Endodermal cell (in vitro differentiated cells): ENCODE data around the gene EXPH5. TPM values are rescaled to one million over a fixed set of nuclear protein-coding genes. Genes with fewer than 3 reads are reported as not detected.

Experiments
- DNase-seq: peaks from one replicate; pipeline ENCODE4 v3.0.0-alpha.2; 2017
- H3K27ac ChIP-seq: 2 replicates; pipeline ENCODE4 v1.5.1; 2013; ENCODE audit warnings: mild to moderate bottlenecking, low read depth, low read length, moderate library complexity
- H3K27me3 ChIP-seq: 2 replicates; pipeline ENCODE4 v1.6.1; 2013; ENCODE audit warnings: mild to moderate bottlenecking, low read length, moderate library complexity; ENCODE audit not compliant: insufficient read depth, control insufficient read depth, poor library complexity, severe bottlenecking
- H3K36me3 ChIP-seq: 2 replicates; pipeline ENCODE4 v1.7.0; 2013; ENCODE audit warnings: mild to moderate bottlenecking, low read length, moderate library complexity; ENCODE audit not compliant: control insufficient read depth, insufficient read depth
- H3K4me1 ChIP-seq: one replicate; pipeline ENCODE4 v1.7.0; 2013; ENCODE audit warnings: low read length; ENCODE audit not compliant: control insufficient read depth, insufficient read depth
- H3K4me3 ChIP-seq: 2 replicates; pipeline ENCODE4 v1.5.1; 2013; ENCODE audit warnings: mild to moderate bottlenecking, low read length, moderate library complexity
- H3K9ac ChIP-seq: 2 replicates; pipeline ENCODE4 v1.6.1; 2013; ENCODE audit warnings: mild to moderate bottlenecking, low read length, moderate library complexity; ENCODE audit not compliant: poor library complexity, severe bottlenecking; ENCODE audit errors: extremely low read depth
- H3K9me3 ChIP-seq: 2 replicates; pipeline ENCODE4 v1.6.1; 2013; ENCODE audit warnings: mild to moderate bottlenecking, low read length, moderate library complexity; ENCODE audit not compliant: control insufficient read depth
- H3K27ac Mint-ChIP-seq: 2 replicates; pipeline ENCODE4 v1.8.0; 2020; ENCODE audit warnings: mixed read lengths
- H3K27me3 Mint-ChIP-seq: 2 replicates; pipeline ENCODE4 v1.8.0; 2021; ENCODE audit warnings: mild to moderate bottlenecking, mixed read lengths; ENCODE audit not compliant: insufficient read depth
- H3K36me3 Mint-ChIP-seq: 2 replicates; pipeline ENCODE4 v1.8.0; 2020; ENCODE audit warnings: low read depth, mixed read lengths
- H3K4me1 Mint-ChIP-seq: 2 replicates; pipeline ENCODE4 v1.8.0; 2020; ENCODE audit warnings: mixed read lengths
- H3K4me3 Mint-ChIP-seq: 2 replicates; pipeline ENCODE4 v1.8.0; 2020; ENCODE audit warnings: mild to moderate bottlenecking, moderate library complexity, mixed read lengths
- H3K9me3 Mint-ChIP-seq: 2 replicates; pipeline ENCODE4 v1.8.0; 2020; ENCODE audit warnings: mild to moderate bottlenecking, mixed read lengths
- WGBS, 2 experiments: methylation state at CpG; one replicate each; pipeline versions ENCODE4 v1.1.5 to v1.1.7; 2013; ENCODE audit warnings: missing lambda C conversion rate in 2 of 2, mixed read lengths in 1 of 2; ENCODE audit not compliant: insufficient coverage in 1 of 2, insufficient read length in 1 of 2; 5-methylcytosine and 5-hydroxymethylcytosine counted together
- total RNA-seq, 2 donors: library from RNA; stranded (reverse); fragmentation: NEBNext Ultra II Directional in 1 of 2; extraction: Animal tissue kit (Norgen Biotek cat#: 25700) in 1 of 2; gene quantifications; 2 replicates in 1 of 2; 3 replicates in 1 of 2; pipeline ENCODE4 v1.2.1, GENCODE V29; 2021
- TF ChIP-seq, protein P1 (sequence below): fragments of 200-600 bp; sonication (generic); conservative IDR thresholded peaks from 2 replicates; pipeline ENCODE4 v1.5.0; 2021; ENCODE audit warnings: antibody characterized with exemption, mild to moderate bottlenecking

The EXPH5 gene
- total RNA-seq, 2 donors from 2014 or later: 4.8 to 6.4 TPM

DNA sequence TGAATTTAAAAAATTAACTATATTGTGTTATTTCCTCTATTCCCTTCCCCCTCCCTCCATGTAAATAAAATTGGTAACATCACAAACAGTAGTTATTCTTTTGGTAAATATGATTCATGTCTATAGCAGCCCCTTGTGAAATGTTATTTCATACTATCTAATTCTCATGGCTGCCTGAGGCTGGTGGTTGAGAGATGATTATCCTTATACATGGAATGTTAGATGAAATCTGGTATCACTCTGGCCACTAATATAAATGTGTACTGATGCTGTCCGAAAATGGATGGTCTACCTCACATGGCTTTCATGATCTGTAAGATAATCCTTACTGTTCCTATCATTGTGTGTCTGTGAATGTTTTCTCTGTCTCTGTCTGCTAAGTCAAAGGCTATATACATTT lies 25.0 kb upstream of the EXPH5 start:
- Mint-ChIP-seq H3K4me1 (peaks cover 10% of the 10 kb centered on the region), H3K36me3 (no peaks in the 10 kb centered on the region), H3K4me3 (no peak overlapping the region), H3K27ac (no peak overlapping the region), H3K9me3 (no peaks in the 10 kb centered on the region), H3K27me3 (no peaks in the 10 kb centered on the region)
- TF ChIP-seq, protein P1, sequence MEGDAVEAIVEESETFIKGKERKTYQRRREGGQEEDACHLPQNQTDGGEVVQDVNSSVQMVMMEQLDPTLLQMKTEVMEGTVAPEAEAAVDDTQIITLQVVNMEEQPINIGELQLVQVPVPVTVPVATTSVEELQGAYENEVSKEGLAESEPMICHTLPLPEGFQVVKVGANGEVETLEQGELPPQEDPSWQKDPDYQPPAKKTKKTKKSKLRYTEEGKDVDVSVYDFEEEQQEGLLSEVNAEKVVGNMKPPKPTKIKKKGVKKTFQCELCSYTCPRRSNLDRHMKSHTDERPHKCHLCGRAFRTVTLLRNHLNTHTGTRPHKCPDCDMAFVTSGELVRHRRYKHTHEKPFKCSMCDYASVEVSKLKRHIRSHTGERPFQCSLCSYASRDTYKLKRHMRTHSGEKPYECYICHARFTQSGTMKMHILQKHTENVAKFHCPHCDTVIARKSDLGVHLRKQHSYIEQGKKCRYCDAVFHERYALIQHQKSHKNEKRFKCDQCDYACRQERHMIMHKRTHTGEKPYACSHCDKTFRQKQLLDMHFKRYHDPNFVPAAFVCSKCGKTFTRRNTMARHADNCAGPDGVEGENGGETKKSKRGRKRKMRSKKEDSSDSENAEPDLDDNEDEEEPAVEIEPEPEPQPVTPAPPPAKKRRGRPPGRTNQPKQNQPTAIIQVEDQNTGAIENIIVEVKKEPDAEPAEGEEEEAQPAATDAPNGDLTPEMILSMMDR: no peak
- Histone ChIP-seq H3K9me3 (no peaks in the 10 kb centered on the region), H3K27me3 (no peaks in the 10 kb centered on the region), H3K4me1 (no peaks in the 10 kb centered on the region), H3K4me3 (no peak overlapping the region), H3K27ac (no peak overlapping the region), H3K36me3 (no peaks in the 10 kb centered on the region), H3K9ac (no peak overlapping the region)
- DNase-seq: no peak
- 78 to 100% methylated on average over 1 of the region's 1 CpG for WGBS, 2 experiments

DNA sequence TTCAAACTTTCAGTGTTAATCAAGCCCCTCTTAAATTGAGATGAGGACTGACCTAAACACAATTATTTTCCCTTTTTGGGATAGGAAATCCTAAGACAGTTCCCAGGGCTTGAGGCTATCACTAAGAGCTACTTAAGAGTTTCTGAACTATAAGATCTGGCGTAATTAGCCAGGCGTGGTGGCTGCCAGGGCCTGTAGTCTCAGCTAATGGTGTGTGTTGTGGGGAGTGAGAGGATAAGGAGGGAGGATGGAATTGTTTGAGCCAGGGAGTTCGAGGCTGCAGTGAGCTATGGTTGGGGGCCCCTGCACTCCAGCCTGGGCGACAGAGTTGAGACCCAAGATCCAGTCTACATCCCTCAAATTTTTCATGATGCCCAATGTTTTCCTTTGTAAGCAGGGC lies 23.5 kb upstream of the EXPH5 start:
- DNase-seq: no peak
- no peaks in the 10 kb centered on the region for H3K4me1 ChIP-seq
- no peak overlapping the region for H3K9ac ChIP-seq
- no peak overlapping the region for H3K27ac ChIP-seq
- Mint-ChIP-seq H3K4me1 (peaks cover 8% of the 10 kb centered on the region), H3K4me3 (no peak overlapping the region), H3K27ac (peak overlapping the region; percentile 22), H3K36me3 (no peaks in the 10 kb centered on the region), H3K9me3 (no peaks in the 10 kb centered on the region), H3K27me3 (no peaks in the 10 kb centered on the region)
- WGBS, 2 experiments: 92 to 96% methylated on average over 3 to 4 of the region's 4 CpGs
- H3K4me3 ChIP-seq: no peak overlapping the region
- H3K27me3 ChIP-seq: no peaks in the 10 kb centered on the region
- H3K36me3 ChIP-seq: no peaks in the 10 kb centered on the region
- TF ChIP-seq, protein P1: no peak
- no peaks in the 10 kb centered on the region for H3K9me3 ChIP-seq

DNA sequence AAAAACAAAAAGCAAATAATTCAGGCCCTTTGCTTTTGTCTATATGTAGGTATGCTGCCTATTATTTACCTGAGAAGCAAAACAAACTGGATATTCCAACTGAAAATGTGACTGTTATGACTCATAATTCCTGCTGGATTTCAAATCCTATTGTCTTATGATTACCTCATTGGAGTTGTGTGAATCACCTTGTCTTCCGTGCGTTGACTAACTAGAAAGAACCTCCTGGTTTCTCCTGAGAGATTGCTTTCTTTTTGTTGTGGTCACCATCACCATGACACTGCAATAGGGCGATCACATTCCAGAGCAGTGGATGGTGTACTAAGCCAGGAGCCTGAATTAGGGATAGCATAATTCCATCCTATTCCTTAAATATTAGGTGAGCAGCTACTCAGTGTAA lies 23.0 kb upstream of the EXPH5 start:
- no peak overlapping the region for H3K4me3 ChIP-seq
- H3K27me3 Mint-ChIP-seq: peaks cover under 1% of the 10 kb centered on the region
- DNase-seq: no peak
- H3K27ac ChIP-seq: no peak overlapping the region
- no peaks in the 10 kb centered on the region for H3K36me3 Mint-ChIP-seq
- peak overlapping the region; percentile 15 for H3K27ac Mint-ChIP-seq
- H3K4me3 Mint-ChIP-seq: no peak overlapping the region
- TF ChIP-seq, protein P1: no peak
- no peaks in the 10 kb centered on the region for H3K9me3 Mint-ChIP-seq
- H3K4me1 Mint-ChIP-seq: peaks cover 6% of the 10 kb centered on the region
- 95 to 97% methylated on average over 3 of the region's 3 CpGs for WGBS, 2 experiments
- H3K9me3 ChIP-seq: no peaks in the 10 kb centered on the region
- H3K9ac ChIP-seq: no peak overlapping the region
- H3K27me3 ChIP-seq: no peaks in the 10 kb centered on the region
- H3K4me1 ChIP-seq: no peaks in the 10 kb centered on the region
- H3K36me3 ChIP-seq: no peaks in the 10 kb centered on the region
